T-helper 1 cell treated with Interleukin-12 subunit alpha and Interleukin-12 subunit beta and Interleukin-4 antibody, amounts not matched to agents 30 μg/mL and 1 μg/mL, for 36 hours (primary cell): ENCODE results near the gene CNST.
"Not testable (repeated sequence)": the region's sequence is repeated elsewhere in the genome, so short reads cannot be mapped to it uniquely, and the experiment has no call there.

Experiments used
- H3K27ac Mint-ChIP-seq: one replicate; pipeline ENCODE4 v1.8.0; 2021; ENCODE audit warnings: mild to moderate bottlenecking, mixed read lengths
- H3K27me3 Mint-ChIP-seq: one replicate; pipeline ENCODE4 v1.8.0; 2021; ENCODE audit warnings: low read depth, mixed read lengths
- H3K36me3 Mint-ChIP-seq: one replicate; pipeline ENCODE4 v1.8.0; 2021; ENCODE audit warnings: low read depth, mixed read lengths
- H3K4me1 Mint-ChIP-seq: one replicate; pipeline ENCODE4 v1.8.0; 2021; ENCODE audit warnings: low read depth, mixed read lengths
- H3K4me3 Mint-ChIP-seq: one replicate; pipeline ENCODE4 v1.8.0; 2021; ENCODE audit warnings: mild to moderate bottlenecking, moderate library complexity, mixed read lengths
- H3K9me3 Mint-ChIP-seq: one replicate; pipeline ENCODE4 v1.8.0; 2021; ENCODE audit warnings: mixed read lengths

The CNST gene

GRCh38 chr1:246537887-246538286, 28.4 kb upstream of the CNST start:
- Mint-ChIP-seq H3K36me3 (peaks cover 4% of the 10 kb centered on the region), H3K9me3 (no peaks in the 10 kb centered on the region), H3K27me3 (no peaks in the 10 kb centered on the region), H3K4me1 (no peaks in the 10 kb centered on the region), H3K4me3 (no peak overlapping the region), H3K27ac (no peak overlapping the region)

GRCh38 chr1:246540738-246541491, 25.3 kb upstream of the CNST start:
- no peaks in the 10 kb centered on the region for H3K4me1 Mint-ChIP-seq
- H3K27me3 Mint-ChIP-seq: no peaks in the 10 kb centered on the region
- H3K27ac Mint-ChIP-seq: no peak overlapping the region
- no peak overlapping the region for H3K4me3 Mint-ChIP-seq
- H3K9me3 Mint-ChIP-seq: no peaks in the 10 kb centered on the region
- H3K36me3 Mint-ChIP-seq: peaks cover 12% of the 10 kb centered on the region

GRCh38 chr1:246544001-246544400, 22.3 kb upstream of the CNST start:
- H3K36me3 Mint-ChIP-seq: peaks cover 17% of the 10 kb centered on the region
- no peak overlapping the region for H3K27ac Mint-ChIP-seq
- H3K4me3 Mint-ChIP-seq: no peak overlapping the region
- no peaks in the 10 kb centered on the region for H3K4me1 Mint-ChIP-seq
- no peaks in the 10 kb centered on the region for H3K9me3 Mint-ChIP-seq
- H3K27me3 Mint-ChIP-seq: no peaks in the 10 kb centered on the region

- Mint-ChIP-seq H3K27ac (no peak overlapping the region), H3K9me3 (no peaks in the 10 kb centered on the region), H3K36me3 (peaks cover 18% of the 10 kb centered on the region), H3K27me3 (no peaks in the 10 kb centered on the region), H3K4me3 (no peak overlapping the region), H3K4me1 (no peaks in the 10 kb centered on the region)
Measured at GRCh38 chr1:246549665-246550064, 16.6 kb upstream of the CNST start.

- no peaks in the 10 kb centered on the region for H3K9me3 Mint-ChIP-seq
- H3K36me3 Mint-ChIP-seq: peaks cover 23% of the 10 kb centered on the region
- no peaks in the 10 kb centered on the region for H3K27me3 Mint-ChIP-seq
- H3K4me3 Mint-ChIP-seq: no peak overlapping the region
- no peak overlapping the region for H3K27ac Mint-ChIP-seq
- H3K4me1 Mint-ChIP-seq: no peaks in the 10 kb centered on the region
Measured at GRCh38 chr1:246550402-246550801, 15.9 kb upstream of the CNST start.

GRCh38 chr1:246552110-246552509, 14.1 kb upstream of the CNST start:
- Mint-ChIP-seq H3K4me3 (no peak overlapping the region), H3K9me3 (no peaks in the 10 kb centered on the region), H3K36me3 (peaks cover 25% of the 10 kb centered on the region), H3K27ac (no peak overlapping the region), H3K4me1 (no peaks in the 10 kb centered on the region), H3K27me3 (no peaks in the 10 kb centered on the region)

GRCh38 chr1:246554201-246554600, 12.1 kb upstream of the CNST start:
- Mint-ChIP-seq H3K27ac (no peak overlapping the region), H3K9me3 (no peaks in the 10 kb centered on the region), H3K36me3 (peaks cover 23% of the 10 kb centered on the region), H3K4me3 (no peak overlapping the region), H3K4me1 (no peaks in the 10 kb centered on the region), H3K27me3 (no peaks in the 10 kb centered on the region)

- Mint-ChIP-seq H3K27ac (no peak overlapping the region), H3K36me3 (peaks cover 22% of the 10 kb centered on the region)
Measured at GRCh38 chr1:246558041-246558440, 8.2 kb upstream of the CNST start.

GRCh38 chr1:246559310-246559709, 6.9 kb upstream of the CNST start:
- H3K36me3 Mint-ChIP-seq: peaks cover 25% of the 10 kb centered on the region
- H3K4me3 Mint-ChIP-seq: no peak overlapping the region
- no peak overlapping the region for H3K27ac Mint-ChIP-seq
- no peaks in the 10 kb centered on the region for H3K9me3 Mint-ChIP-seq
- no peaks in the 10 kb centered on the region for H3K27me3 Mint-ChIP-seq
- peaks cover 4% of the 10 kb centered on the region for H3K4me1 Mint-ChIP-seq

More at GRCh38 chr1:246558041-246558440, 8.2 kb upstream of the CNST start:
- no peaks in the 10 kb centered on the region for H3K9me3 Mint-ChIP-seq
- H3K4me3 Mint-ChIP-seq: no peak overlapping the region
- H3K4me1 Mint-ChIP-seq: no peaks in the 10 kb centered on the region
- H3K27me3 Mint-ChIP-seq: no peaks in the 10 kb centered on the region

GRCh38 chr1:246560833-246561232, 5.4 kb upstream of the CNST start:
- not testable (repeated sequence) for H3K4me3 Mint-ChIP-seq, H3K27me3 Mint-ChIP-seq, H3K9me3 Mint-ChIP-seq, H3K27ac Mint-ChIP-seq
- peaks cover 21% of the 10 kb centered on the region for H3K36me3 Mint-ChIP-seq
- peaks cover 10% of the 10 kb centered on the region for H3K4me1 Mint-ChIP-seq

GRCh38 chr1:246564839-246565750, 1.2 kb upstream of the CNST start:
- H3K27me3 Mint-ChIP-seq: no peaks in the 10 kb centered on the region
- peaks cover 21% of the 10 kb centered on the region for H3K4me1 Mint-ChIP-seq
- no peaks in the 10 kb centered on the region for H3K9me3 Mint-ChIP-seq
- H3K4me3 Mint-ChIP-seq: peak overlapping the region; percentile 99
- H3K27ac Mint-ChIP-seq: peak overlapping the region; percentile 88
- H3K36me3 Mint-ChIP-seq: peaks cover 14% of the 10 kb centered on the region

GRCh38 chr1:246565751-246566127, 517 bp upstream of the CNST start:
- Mint-ChIP-seq H3K27ac (peak overlapping the region; percentile 88), H3K4me1 (peaks cover 25% of the 10 kb centered on the region), H3K4me3 (peak overlapping the region; percentile 99), H3K36me3 (peaks cover 17% of the 10 kb centered on the region), H3K27me3 (no peaks in the 10 kb centered on the region), H3K9me3 (no peaks in the 10 kb centered on the region)

- Mint-ChIP-seq H3K36me3 (peaks cover 17% of the 10 kb centered on the region), H3K27ac (peak overlapping the region; percentile 99), H3K4me3 (peak overlapping the region; percentile 99), H3K27me3 (no peaks in the 10 kb centered on the region), H3K4me1 (peaks cover 28% of the 10 kb centered on the region), H3K9me3 (no peaks in the 10 kb centered on the region)
Measured at GRCh38 chr1:246566813-246567645, 773 bp downstream of the CNST start.

- peaks cover 17% of the 10 kb centered on the region for H3K36me3 Mint-ChIP-seq
- H3K27me3 Mint-ChIP-seq: no peaks in the 10 kb centered on the region
- H3K27ac Mint-ChIP-seq: peak overlapping the region; percentile 99
Measured at GRCh38 chr1:246567646-246568235, 1.5 kb downstream of the CNST start.

More at GRCh38 chr1:246567646-246568235, 1.5 kb downstream of the CNST start:
- Mint-ChIP-seq H3K9me3 (no peaks in the 10 kb centered on the region), H3K4me3 (peak overlapping the region; percentile 99), H3K4me1 (peaks cover 28% of the 10 kb centered on the region)
